Renal cortex interstitium (tissue), 15 donors: ENCODE results near the gene RHAG. TPM values are rescaled to one million over a fixed set of nuclear protein-coding genes. Genes with fewer than 3 reads are reported as not detected.
"Not testable (repeated sequence)": the region's sequence is repeated elsewhere in the genome, so short reads cannot be mapped to it uniquely, and the experiment has no call there.

Experiments
- DNase-seq, 11 donors: peaks; one replicate each; pipeline ENCODE4 v3.0.0-alpha.2; 2013; ENCODE audit warnings: low read depth in 9 of 11, low spot score in 4 of 11; ENCODE audit errors: extremely low read depth in 1 of 11
- long read RNA-seq, 16 experiments: transcript quantifications; one replicate each; lab custom pipeline, GENCODE V29; 2026
- polyA plus RNA-seq, 3 donors: library from polyadenylated mRNA; unstranded; fragments of 120-200 nt; gene quantifications; one replicate each; pipeline ENCODE4 v1.2.1, GENCODE V29; 2013; ENCODE audit not compliant: insufficient read length in 3 of 3

The RHAG gene
- polyA plus RNA-seq: 1 to 10 TPM in 1 of 3 donors, under 1 TPM in 2; 0.56 to 2.2 (median 0.88) TPM
- long read RNA-seq, donor 1: 0 reads
- long read RNA-seq, donor 2: 0 reads
- long read RNA-seq, donor 3, partial matches to known transcripts: 0 of 1 reads
- long read RNA-seq, donor 3, other reads (novel, unspliced or antisense): 0 of 1 reads
- long read RNA-seq, donor 4, partial matches to known transcripts: 0 of 1 reads
- long read RNA-seq, donor 4, other reads (novel, unspliced or antisense): 0 of 1 reads
- long read RNA-seq, donor 5: 0 reads
- long read RNA-seq, donor 6: 0 reads
- long read RNA-seq, donor 7: 0 reads
- long read RNA-seq, donor 8: 0 reads
- long read RNA-seq, donor 9, partial matches to known transcripts: 0 of 1 reads
- long read RNA-seq, donor 9, other reads (novel, unspliced or antisense): 0 of 1 reads
- long read RNA-seq, donor 10: 0 reads
- long read RNA-seq, donor 11: 0 reads
- long read RNA-seq, donor 12: 0 reads
- long read RNA-seq, donor 13: 0 reads
- long read RNA-seq, donor 14: 0 reads
- long read RNA-seq, donor 15: 0 reads
- long read RNA-seq, donor 16: 0 reads

GRCh38 chr6:49636713-49637349, at the start of gene RHAG:
RHAG (minus strand) TSS chr6:49636839; CDS start chr6:49636812, 27 bp downstream.
- DNase-seq: no peak

- DNase-seq: no peak
Observed at GRCh38 chr6:49676671-49677281, 40.1 kb upstream of the RHAG start.

GRCh38 chr6:49675816-49676215, 39.2 kb upstream of the RHAG start:
- DNase-seq: no peak

- peak in 1 of 11 donors; percentile 1 for DNase-seq
Observed at GRCh38 chr6:49668083-49668511, 31.5 kb upstream of the RHAG start.

GRCh38 chr6:49666930-49667757, 30.5 kb upstream of the RHAG start:
- DNase-seq: no peak

- no peak for DNase-seq
Observed at GRCh38 chr6:49666480-49666879, 29.8 kb upstream of the RHAG start.

- DNase-seq: no peak
Observed at GRCh38 chr6:49664817-49665216, 28.2 kb upstream of the RHAG start.

- not testable (repeated sequence) for DNase-seq
Observed at GRCh38 chr6:49664054-49664453, 27.4 kb upstream of the RHAG start.

- DNase-seq: no peak
Observed at GRCh38 chr6:49662892-49663261, 26.2 kb upstream of the RHAG start.

GRCh38 chr6:49662231-49662891, 25.7 kb upstream of the RHAG start:
- no peak for DNase-seq

GRCh38 chr6:49653942-49654341, 17.3 kb upstream of the RHAG start:
- no peak for DNase-seq

GRCh38 chr6:49653438-49653837, 16.8 kb upstream of the RHAG start:
- no peak for DNase-seq

GRCh38 chr6:49651239-49651638, 14.6 kb upstream of the RHAG start:
- DNase-seq: no peak

- no peak for DNase-seq
Observed at GRCh38 chr6:49649988-49650387, 13.3 kb upstream of the RHAG start.

- DNase-seq: no peak
Observed at GRCh38 chr6:49648036-49648435, 11.4 kb upstream of the RHAG start.

- DNase-seq: no peak
Observed at GRCh38 chr6:49647476-49647875, 10.8 kb upstream of the RHAG start.

- DNase-seq: no peak
Observed at GRCh38 chr6:49646942-49647341, 10.3 kb upstream of the RHAG start.

- no peak for DNase-seq
Observed at GRCh38 chr6:49646130-49646824, 9.6 kb upstream of the RHAG start.
